Mesothelial cell of epicardium (in vitro differentiated cells): ENCODE results near the gene SAMD10. TPM values are rescaled to one million over a fixed set of nuclear protein-coding genes. Genes with fewer than 3 reads are reported as not detected.
"Not testable (repeated sequence)": the region's sequence is repeated elsewhere in the genome, so short reads cannot be mapped to it uniquely, and the experiment has no call there.

ENCODE experiments used
- DNase-seq, 2 experiments: peaks; one replicate each; pipeline ENCODE4 v3.0.0; 2021; ENCODE audit warnings: low spot score in 2 of 2; ENCODE audit not compliant: unreplicated experiment in 2 of 2
- H3K27ac Mint-ChIP-seq: 2 replicates; pipeline ENCODE4 v1.8.0; 2021; ENCODE audit warnings: mixed read lengths
- H3K27me3 Mint-ChIP-seq: 2 replicates; pipeline ENCODE4 v1.8.0; 2021; ENCODE audit warnings: low read depth, mixed read lengths
- H3K36me3 Mint-ChIP-seq: 2 replicates; pipeline ENCODE4 v1.8.0; 2021; ENCODE audit warnings: mixed read lengths
- H3K4me1 Mint-ChIP-seq: 2 replicates; pipeline ENCODE4 v1.8.0; 2021; ENCODE audit warnings: mixed read lengths
- H3K4me3 Mint-ChIP-seq: 2 replicates; pipeline ENCODE4 v1.8.0; 2021; ENCODE audit warnings: mild to moderate bottlenecking, moderate library complexity, mixed read lengths
- H3K9me3 Mint-ChIP-seq: 2 replicates; pipeline ENCODE4 v1.8.0; 2021; ENCODE audit warnings: mixed read lengths
- CTCF ChIP-seq: fragments of 200-600 bp; sonication (generic); IDR thresholded peaks from one replicate; pipeline ENCODE4 v1.5.0; 2021; ENCODE audit warnings: antibody characterized with exemption; ENCODE audit not compliant: unreplicated experiment
- total RNA-seq: library from RNA; stranded (reverse); gene quantifications from 3 replicates; pipeline ENCODE4 v1.2.1, GENCODE V29; 2021

The SAMD10 gene
- total RNA-seq, 1 donor from 2014 or later, result 11.7 TPM

GRCh38 chr20:63974402-63975200 is 4.8 kb downstream of the SAMD10 start:
- Mint-ChIP-seq H3K4me3 (no peak overlapping the region), H3K36me3 (peaks cover 5% of the 10 kb centered on the region), H3K9me3 (no peaks in the 10 kb centered on the region), H3K27me3 (peaks cover 17% of the 10 kb centered on the region), H3K4me1 (peaks cover 13% of the 10 kb centered on the region), H3K27ac (no peak overlapping the region)
- no peak for DNase-seq
- no peak for TF ChIP-seq CTCF

- no peaks in the 10 kb centered on the region for H3K9me3 Mint-ChIP-seq
- peak overlapping the region; percentile 41 for H3K4me3 Mint-ChIP-seq
- H3K27me3 Mint-ChIP-seq, result peaks cover 17% of the 10 kb centered on the region
- peaks cover 13% of the 10 kb centered on the region for H3K4me1 Mint-ChIP-seq
- peak; percentile 82 to 95 for DNase-seq
- H3K36me3 Mint-ChIP-seq, result peaks cover 5% of the 10 kb centered on the region
- peak; percentile 99 for TF ChIP-seq CTCF
- peak overlapping the region; percentile 67 for H3K27ac Mint-ChIP-seq
Observed at GRCh38 chr20:63973636-63974401, 5.6 kb downstream of the SAMD10 start.

GRCh38 chr20:63973160-63973479 is 6.3 kb downstream of the SAMD10 start:
- Mint-ChIP-seq H3K36me3 (peaks cover 5% of the 10 kb centered on the region), H3K9me3 (no peaks in the 10 kb centered on the region), H3K4me3 (peak overlapping the region; percentile 41), H3K4me1 (peaks cover 15% of the 10 kb centered on the region), H3K27ac (no peak overlapping the region), H3K27me3 (peaks cover 12% of the 10 kb centered on the region)
- TF ChIP-seq CTCF, result no peak
- DNase-seq, result no peak

GRCh38 chr20:63972312-63973159 is 6.9 kb downstream of the SAMD10 start:
- Mint-ChIP-seq H3K27ac (no peak overlapping the region), H3K4me3 (no peak overlapping the region), H3K4me1 (peaks cover 15% of the 10 kb centered on the region), H3K27me3 (peaks cover 10% of the 10 kb centered on the region), H3K36me3 (peaks cover 5% of the 10 kb centered on the region), H3K9me3 (no peaks in the 10 kb centered on the region)
- TF ChIP-seq CTCF, result no peak
- no peak for DNase-seq

GRCh38 chr20:63971960-63972311 is 7.5 kb downstream of the SAMD10 start:
- DNase-seq, H3K9me3 Mint-ChIP-seq, H3K27ac Mint-ChIP-seq, H3K36me3 Mint-ChIP-seq, H3K4me3 Mint-ChIP-seq, H3K27me3 Mint-ChIP-seq: not testable (repeated sequence)
- peaks cover 15% of the 10 kb centered on the region for H3K4me1 Mint-ChIP-seq
